SK-N-SH treated with all-trans-retinoic acid at 6 μM for 48 hours (cell line): ENCODE measurements around the gene HK2.

ENCODE experiments used
- ATAC-seq: fragments of 200-7000 bp; cut with Tn5 transposase; 3 replicates; pipeline ENCODE4 v1.9.1; 2020; ENCODE audit warnings: mild to moderate bottlenecking, moderate library complexity
- ARNTL ChIP-seq: fragments of 450-650 bp; formaldehyde crosslinking; IDR thresholded peaks from 2 replicates; pipeline ENCODE4 v1.5.0; 2020; ENCODE audit warnings: low read depth, mild to moderate bottlenecking, moderate library complexity, borderline replicate concordance
- BACH2 ChIP-seq: fragments of 250-450 bp; sonication (Bioruptor Pico); IDR thresholded peaks from 2 replicates; pipeline ENCODE4 v1.9.0; 2021; ENCODE audit warnings: mild to moderate bottlenecking, borderline replicate concordance
- CREB5 ChIP-seq: fragments of 250-450 bp; sonication (Bioruptor Pico); IDR thresholded peaks from 2 replicates; pipeline ENCODE4 v1.5.1; 2020; ENCODE audit warnings: low read depth, mild to moderate bottlenecking, moderate library complexity
- CSDC2 ChIP-seq: fragments of 250-450 bp; sonication (Bioruptor Pico); IDR thresholded peaks from 2 replicates; pipeline ENCODE4 v1.5.0; 2020; ENCODE audit warnings: mild to moderate bottlenecking, moderate library complexity
- CSRNP3 ChIP-seq: fragments of 250-450 bp; sonication (Bioruptor Pico); IDR thresholded peaks from 2 replicates; pipeline ENCODE4 v1.5.1; 2021; ENCODE audit warnings: mild to moderate bottlenecking, moderate library complexity
- ESRRG ChIP-seq: fragments of 250-450 bp; sonication (Bioruptor Pico); IDR thresholded peaks from 2 replicates; pipeline ENCODE4 v1.6.1; 2021; ENCODE audit warnings: mild to moderate bottlenecking
- GLIS3 ChIP-seq: fragments of 250-450 bp; sonication (Bioruptor Pico); IDR thresholded peaks from 2 replicates; pipeline ENCODE4 v1.5.0; 2020; ENCODE audit warnings: mild to moderate bottlenecking, moderate library complexity
- OSR1 ChIP-seq: fragments of 250-450 bp; sonication (Bioruptor Pico); IDR thresholded peaks from 2 replicates; pipeline ENCODE4 v1.8.0; 2022; ENCODE audit warnings: moderate library complexity, mild to moderate bottlenecking, inconsistent platforms
- PATZ1 ChIP-seq: fragments of 250-450 bp; sonication (Bioruptor Pico); IDR thresholded peaks from 2 replicates; pipeline ENCODE4 v1.8.0; 2020; ENCODE audit warnings: mild to moderate bottlenecking, moderate library complexity, borderline replicate concordance
- POU6F1 ChIP-seq: fragments of 250-450 bp; sonication (Bioruptor Pico); IDR thresholded peaks from 2 replicates; pipeline ENCODE4 v1.8.0; 2021; ENCODE audit warnings: low read depth, mild to moderate bottlenecking, moderate library complexity, borderline replicate concordance
- PPARA ChIP-seq: fragments of 250-450 bp; sonication (Bioruptor Pico); IDR thresholded peaks from 2 replicates; pipeline ENCODE4 v1.5.0; 2020; ENCODE audit warnings: mild to moderate bottlenecking, borderline replicate concordance
- RARB ChIP-seq: fragments of 250-450 bp; sonication (Bioruptor Pico); IDR thresholded peaks from 2 replicates; pipeline ENCODE4 v1.8.0; 2021; ENCODE audit warnings: mild to moderate bottlenecking, moderate library complexity
- SNAI2 ChIP-seq: fragments of 250-450 bp; sonication (Bioruptor Pico); IDR thresholded peaks from 2 replicates; pipeline ENCODE4 v1.5.0; 2020; ENCODE audit warnings: mild to moderate bottlenecking, moderate library complexity
- TCF4 ChIP-seq: fragments of 250-450 bp; sonication (Bioruptor Pico); IDR thresholded peaks from 2 replicates; pipeline ENCODE4 v1.8.0; 2021; ENCODE audit warnings: mild to moderate bottlenecking, moderate library complexity, borderline replicate concordance
- TOX ChIP-seq: fragments of 250-450 bp; sonication (Bioruptor Pico); IDR thresholded peaks from 2 replicates; pipeline ENCODE4 v1.8.0; 2021; ENCODE audit warnings: mild to moderate bottlenecking, moderate library complexity, borderline replicate concordance
- TSHZ2 ChIP-seq: fragments of 250-450 bp; sonication (Bioruptor Pico); IDR thresholded peaks from 2 replicates; pipeline ENCODE4 v1.5.0; 2020; ENCODE audit warnings: mild to moderate bottlenecking, moderate library complexity
- ZC3H10 ChIP-seq: fragments of 250-450 bp; sonication (Bioruptor Pico); IDR thresholded peaks from 2 replicates; pipeline ENCODE4 v1.5.1; 2021; ENCODE audit warnings: mild to moderate bottlenecking, moderate library complexity
- ZFP30 ChIP-seq: fragments of 450-650 bp; formaldehyde crosslinking; IDR thresholded peaks from 2 replicates; pipeline ENCODE4 v1.5.0; 2022; ENCODE audit warnings: mild to moderate bottlenecking, moderate library complexity
- ZNF565 ChIP-seq: fragments of 450-650 bp; formaldehyde crosslinking; conservative IDR thresholded peaks from 2 replicates; pipeline ENCODE4 v1.5.0; 2020; ENCODE audit warnings: low read depth, mild to moderate bottlenecking, moderate library complexity
- ZNF70 ChIP-seq: fragments of 450-650 bp; formaldehyde crosslinking; IDR thresholded peaks from 2 replicates; pipeline ENCODE4 v1.5.0; 2020; ENCODE audit warnings: mild to moderate bottlenecking, moderate library complexity
- ZNF8 ChIP-seq: fragments of 450-650 bp; formaldehyde crosslinking; IDR thresholded peaks from 2 replicates; pipeline ENCODE4 v1.5.0; 2020; ENCODE audit warnings: mild to moderate bottlenecking, moderate library complexity

The HK2 gene

GRCh38 chr2:74873012-74873665 lies 39.2 kb downstream of the HK2 start:
- TF ChIP-seq RARB = no peak
- TF ChIP-seq TSHZ2 (CRISPR knock-in tag) = no peak
- TF ChIP-seq PPARA = no peak
- no peak for TF ChIP-seq ZC3H10 (CRISPR knock-in tag)
- TF ChIP-seq ZNF70 (CRISPR knock-in tag) = no peak
- TF ChIP-seq TCF4 (CRISPR knock-in tag) = no peak
- no peak for ATAC-seq

- TF ChIP-seq ESRRG = no peak
- no peak for TF ChIP-seq PATZ1
- no peak for TF ChIP-seq OSR1
- no peak for TF ChIP-seq POU6F1 (CRISPR knock-in tag)
- no peak for TF ChIP-seq CREB5 (CRISPR knock-in tag)
- TF ChIP-seq ZFP30 (CRISPR knock-in tag) = no peak
- TF ChIP-seq ZNF70 (CRISPR knock-in tag) = no peak
- TF ChIP-seq ZC3H10 (CRISPR knock-in tag) = no peak
- no peak for TF ChIP-seq ZNF565 (CRISPR knock-in tag)
- no peak for TF ChIP-seq TSHZ2 (CRISPR knock-in tag)
- TF ChIP-seq ARNTL (CRISPR knock-in tag) = no peak
- TF ChIP-seq TCF4 (CRISPR knock-in tag) = no peak
- no peak for TF ChIP-seq BACH2 (CRISPR knock-in tag)
- no peak for TF ChIP-seq TOX (CRISPR knock-in tag)
- TF ChIP-seq RARB = no peak
- no peak for TF ChIP-seq ZNF8 (CRISPR knock-in tag)
- TF ChIP-seq CSDC2 = no peak
- TF ChIP-seq SNAI2 (CRISPR knock-in tag) = no peak
- no peak for TF ChIP-seq CSRNP3 (CRISPR knock-in tag)
- TF ChIP-seq GLIS3 = no peak
- ATAC-seq = no peak
Measured at GRCh38 chr2:74873678-74874640, 40.0 kb downstream of the HK2 start.
